A673 (cell line): Measurements from ENCODE around the gene RBFOX2. TPM values are rescaled to one million over a fixed set of nuclear protein-coding genes. Genes with fewer than 3 reads are reported as not detected.

Source experiments
- BruUV-seq: library from RNA; stranded (reverse); fragments of 400-500 nt; replicated peaks from 2 replicates; lab custom pipeline; 2021; lab: Mats Ljungman, UMichigan
- CTCF ChIA-PET: fragments of 300-600 bp; sonication (Branson Sonifier 250); formaldehyde crosslinking; loops from one replicate; lab custom pipeline; 2022; ENCODE audit warnings: antibody characterized with exemption; lab: Charles Lee
- POLR2A ChIA-PET: fragments of 300-600 bp; sonication (Branson Sonifier 250); formaldehyde crosslinking; loops from one replicate; lab custom pipeline; 2022; ENCODE audit warnings: antibody characterized with exemption; ENCODE audit not compliant: low non-redundant PET; lab: Charles Lee
- DNase-seq: peaks from one replicate; pipeline ENCODE4 v3.0.0-alpha.2; 2015; ENCODE audit warnings: low spot score
- H3K27ac ChIP-seq: fragments of 200-600 bp; sonication (generic); 2 replicates; pipeline ENCODE4 v1.5.1; 2016; ENCODE audit warnings: mixed run types, low read depth, mild to moderate bottlenecking, mixed read lengths, antibody characterized with exemption, low read length; ENCODE audit not compliant: poor library complexity, severe bottlenecking
- H3K27me3 ChIP-seq: fragments of 200-600 bp; sonication (generic); replicated peaks from 2 replicates; pipeline ENCODE4 v1.6.1; 2017; ENCODE audit warnings: mixed run types, low read depth, mild to moderate bottlenecking, mixed read lengths, antibody characterized with exemption, low read length; ENCODE audit not compliant: insufficient read depth, poor library complexity
- H3K36me3 ChIP-seq: fragments of 200-600 bp; sonication (generic); 2 replicates; pipeline ENCODE4 v1.6.1; 2016; ENCODE audit warnings: mixed run types, mild to moderate bottlenecking, mixed read lengths, antibody characterized with exemption, low read length; ENCODE audit not compliant: insufficient read depth, poor library complexity, severe bottlenecking
- H3K4me1 ChIP-seq: fragments of 200-600 bp; sonication (generic); 2 replicates; pipeline ENCODE4 v1.6.1; 2017; ENCODE audit warnings: mixed run types, mild to moderate bottlenecking, mixed read lengths, antibody characterized with exemption, low read length; ENCODE audit not compliant: insufficient read depth, poor library complexity, severe bottlenecking
- H3K4me3 ChIP-seq: fragments of 200-600 bp; sonication (generic); 2 replicates; pipeline ENCODE4 v1.5.1; 2016; ENCODE audit warnings: low read depth, mixed run types, mild to moderate bottlenecking, mixed read lengths, low read length; ENCODE audit not compliant: poor library complexity, severe bottlenecking
- H3K9me3 ChIP-seq: fragments of 200-600 bp; sonication (generic); 2 replicates; pipeline ENCODE4 v1.6.1; 2016; ENCODE audit warnings: mixed run types, low read depth, mild to moderate bottlenecking, mixed read lengths, antibody characterized with exemption, low read length; ENCODE audit not compliant: poor library complexity, severe bottlenecking
- CTCF ChIP-seq: fragments of 300-800, 200-600 bp; sonication (generic); conservative IDR thresholded peaks from 2 replicates; pipeline ENCODE4 v1.5.1; 2017; ENCODE audit warnings: low read depth, mild to moderate bottlenecking, antibody characterized with exemption, low read length, moderate library complexity, mixed read lengths
- EZH2 ChIP-seq: fragments of 200-600 bp; sonication (generic); IDR thresholded peaks from 2 replicates; pipeline ENCODE4 v1.6.1; 2017; ENCODE audit warnings: borderline replicate concordance, low read depth, mild to moderate bottlenecking, mixed read lengths, antibody characterized with exemption, low read length; ENCODE audit not compliant: poor library complexity, severe bottlenecking
- intact Hi-C: fragments of 100-400 bp; cut with micrococcal nuclease; formaldehyde crosslinking; loops from one replicate; pipeline ENCODE4 v1.10.0; 2022; ENCODE audit not compliant: unreplicated experiment
- total RNA-seq: library from RNA; stranded (reverse); gene quantifications from 2 replicates; pipeline ENCODE4 v1.2.3, GENCODE V29; 2021

Gene RBFOX2
- total RNA-seq, 1 experiment from 2014 or later: 142 TPM

GRCh38 chr22:35970616-35971455, 57.8 kb downstream of the RBFOX2 start:
- Histone ChIP-seq H3K27me3 (no peaks in the 10 kb centered on the region), H3K27ac (peak overlapping the region; percentile 93), H3K4me3 (peak overlapping the region; percentile 17), H3K36me3 (no peaks in the 10 kb centered on the region), H3K4me1 (peaks cover 85% of the 10 kb centered on the region), H3K9me3 (no peaks in the 10 kb centered on the region)
- DNase-seq: peak; percentile 51
- no peak for TF ChIP-seq EZH2
- POLR2A ChIA-PET: no interaction called here
- CTCF ChIA-PET: interaction anchor here (0.6 to 1.8 kb wide), 4 partner anchors 17 to 185 kb away, joined by 3 to 11 read pairs (median 8); no protein-coding TSS in a partner anchor
- TSS peak; percentile 74 for BruUV-seq
- intact Hi-C loops: loop anchor here (5.0 kb wide), 1 partner anchor 56 kb away; the partner anchor contains the start of gene RBFOX2

GRCh38 chr22:35967046-35967397, 61.6 kb downstream of the RBFOX2 start:
- Histone ChIP-seq H3K4me1 (peaks cover 58% of the 10 kb centered on the region), H3K36me3 (no peaks in the 10 kb centered on the region), H3K4me3 (no peak overlapping the region), H3K27me3 (no peaks in the 10 kb centered on the region), H3K9me3 (no peaks in the 10 kb centered on the region), H3K27ac (no peak overlapping the region)
- ChIA-PET CTCF (no interaction called here), POLR2A (interaction anchor here (0.7 kb wide), 1 partner anchor 34 kb away, joined by 6 read pairs; no protein-coding TSS in a partner anchor)
- BruUV-seq: no TSS peak
- TF ChIP-seq EZH2 (no peak), CTCF (no peak)
- no peak for DNase-seq
- intact Hi-C loops: no loop called here

GRCh38 chr22:35966314-35967045, 62.1 kb downstream of the RBFOX2 start:
- Histone ChIP-seq H3K36me3 (no peaks in the 10 kb centered on the region), H3K4me1 (peaks cover 60% of the 10 kb centered on the region), H3K27me3 (no peaks in the 10 kb centered on the region), H3K9me3 (no peaks in the 10 kb centered on the region), H3K4me3 (no peak overlapping the region), H3K27ac (no peak overlapping the region)
- TF ChIP-seq EZH2: no peak
- TF ChIP-seq CTCF: no peak
- BruUV-seq: no TSS peak
- intact Hi-C loops: no loop called here
- POLR2A ChIA-PET: no interaction called here
- DNase-seq: no peak
- CTCF ChIA-PET: no interaction called here
